CD4-positive, alpha-beta T cell treated with Interleukin-6 at 100 ng/mL for 8 hours (primary cell): Measurements from ENCODE around the gene KLB.
A peak's percentile ranks its signal among the peaks of the same experiment; 100 is the strongest.
"Not testable (repeated sequence)": the region's sequence is repeated elsewhere in the genome, so short reads cannot be mapped to it uniquely, and the experiment has no call there.

Source experiments
- DNase-seq: peaks from one replicate; pipeline ENCODE4 v3.0.0-alpha.2; 2020; ENCODE audit warnings: mixed read lengths, low spot score

KLB gene

GRCh38 chr4:39406763-39407583, at the start of gene KLB:
TSS of gene KLB (plus strand) at chr4:39406930. CDS start at chr4:39406950, 20 bp downstream.
- no peak for DNase-seq

DNA sequence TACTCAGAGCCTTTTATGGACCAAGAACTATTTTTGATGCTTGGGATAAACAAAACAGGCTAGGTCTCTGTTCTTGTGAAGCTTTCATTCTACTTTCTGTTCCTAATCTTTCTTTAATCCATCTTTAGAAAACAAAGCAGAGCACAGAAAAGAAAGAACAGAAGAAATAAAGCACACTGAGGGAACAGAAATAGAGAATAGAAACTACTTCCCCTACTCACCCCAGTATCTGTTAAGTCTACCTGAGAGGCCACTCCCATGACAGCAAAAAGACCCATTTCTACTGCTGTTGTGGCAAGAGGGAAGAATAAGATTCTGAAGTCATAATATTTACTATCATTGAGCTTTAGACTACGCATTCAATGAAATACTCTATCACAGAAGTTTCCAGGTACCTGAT, 49.7 kb upstream of the KLB start:
- DNase-seq = no peak

GRCh38 chr4:39360611-39361010, 46.1 kb upstream of the KLB start:
- DNase-seq = not testable (repeated sequence)

GRCh38 chr4:39362827-39363226, 43.9 kb upstream of the KLB start:
- no peak for DNase-seq

GRCh38 chr4:39363773-39364393, 42.8 kb upstream of the KLB start:
- DNase-seq = no peak

- no peak for DNase-seq
Measured at GRCh38 chr4:39365360-39365759, 41.4 kb upstream of the KLB start.

- peak; percentile 90 for DNase-seq
Measured at GRCh38 chr4:39365830-39366771, 40.6 kb upstream of the KLB start, which contains the start of gene RFC1. TSS of gene RFC1 (minus strand) at chr4:39366362. CDS start at chr4:39366241, 121 bp downstream.

DNA sequence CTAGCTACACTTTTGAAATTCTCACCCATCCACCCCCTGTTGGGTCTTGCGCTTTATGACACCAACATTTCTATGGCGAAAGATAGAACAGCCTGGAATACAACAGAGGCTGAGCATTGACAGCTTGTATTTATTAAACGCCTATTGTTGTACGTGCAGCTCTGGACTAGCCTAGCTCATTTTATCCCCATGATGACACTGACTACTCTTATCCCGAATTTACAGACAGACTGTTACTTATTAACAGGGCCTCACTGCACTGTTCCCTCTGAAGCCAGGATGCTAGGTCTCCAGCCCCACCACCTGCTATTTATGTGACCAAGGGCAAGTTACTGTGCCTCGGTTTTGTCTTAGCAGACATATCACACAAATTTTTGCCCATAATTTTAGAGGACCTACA, 39.6 kb upstream of the KLB start:
- no peak for DNase-seq

DNA sequence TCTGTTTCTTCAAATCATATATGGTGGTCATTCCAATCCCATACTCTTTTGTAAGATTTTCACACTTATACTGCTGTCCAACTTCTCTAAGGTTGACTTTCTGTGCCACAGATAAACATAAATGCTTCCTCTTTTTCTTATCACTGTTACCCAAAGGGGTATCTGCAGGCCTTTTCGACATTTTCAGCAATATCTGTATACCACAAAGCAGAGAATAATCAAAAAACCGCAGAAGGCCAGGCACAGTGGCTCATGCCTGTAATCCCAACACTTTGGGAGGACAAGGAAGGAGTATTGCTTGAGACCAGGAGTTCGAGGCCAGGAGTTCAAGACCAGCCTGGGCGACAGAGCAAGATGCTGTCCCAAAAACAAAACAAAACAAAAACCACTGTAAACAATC, 37.4 kb upstream of the KLB start:
- no peak for DNase-seq

DNA sequence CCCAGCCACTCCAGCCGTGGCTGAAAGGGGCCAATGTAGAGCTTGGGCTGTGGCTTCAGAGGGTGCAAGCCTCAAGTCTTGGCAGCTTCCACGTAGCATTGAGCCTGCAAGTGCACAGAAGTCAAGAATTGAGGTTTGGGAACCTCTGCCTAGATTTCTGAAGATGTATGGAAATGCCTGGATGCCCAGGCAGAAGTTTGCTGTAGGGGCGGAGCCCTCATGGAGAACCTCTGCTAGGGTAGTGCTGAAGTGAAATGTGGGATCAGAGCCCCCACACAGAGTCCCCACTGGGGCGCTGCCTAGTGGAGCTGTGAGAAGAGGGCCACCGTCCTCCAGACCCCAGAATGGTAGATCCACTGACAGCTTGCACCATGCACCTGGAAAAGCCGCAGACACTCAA, 35.5 kb upstream of the KLB start:
- DNase-seq = not testable (repeated sequence)

GRCh38 chr4:39375478-39375877, 31.3 kb upstream of the KLB start:
- no peak for DNase-seq

- DNase-seq = no peak
Measured at GRCh38 chr4:39383690-39384089, 23.0 kb upstream of the KLB start.

GRCh38 chr4:39384563-39384962, 22.2 kb upstream of the KLB start:
- DNase-seq = no peak

GRCh38 chr4:39390603-39391002, 16.1 kb upstream of the KLB start:
- no peak for DNase-seq

DNA sequence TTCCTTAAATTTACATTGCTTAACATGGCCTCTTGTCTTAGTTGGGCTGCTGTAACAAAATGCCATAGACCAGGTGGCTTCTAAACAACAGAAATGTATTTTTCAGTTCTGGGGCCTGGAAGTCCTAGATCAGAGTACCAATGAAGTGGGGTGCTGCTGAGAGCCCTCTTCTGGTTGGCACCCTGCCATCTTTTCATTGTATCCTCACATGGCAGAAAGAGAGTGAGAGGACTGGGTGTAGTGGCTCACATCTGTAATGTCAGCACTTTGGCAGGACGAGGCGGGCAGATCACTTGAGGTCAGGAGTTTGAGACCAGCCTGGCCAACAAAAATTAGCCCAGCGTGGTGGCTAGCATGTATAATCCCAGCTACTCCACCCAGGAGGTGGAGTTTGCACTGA, 12.0 kb upstream of the KLB start:
- no peak for DNase-seq

DNA sequence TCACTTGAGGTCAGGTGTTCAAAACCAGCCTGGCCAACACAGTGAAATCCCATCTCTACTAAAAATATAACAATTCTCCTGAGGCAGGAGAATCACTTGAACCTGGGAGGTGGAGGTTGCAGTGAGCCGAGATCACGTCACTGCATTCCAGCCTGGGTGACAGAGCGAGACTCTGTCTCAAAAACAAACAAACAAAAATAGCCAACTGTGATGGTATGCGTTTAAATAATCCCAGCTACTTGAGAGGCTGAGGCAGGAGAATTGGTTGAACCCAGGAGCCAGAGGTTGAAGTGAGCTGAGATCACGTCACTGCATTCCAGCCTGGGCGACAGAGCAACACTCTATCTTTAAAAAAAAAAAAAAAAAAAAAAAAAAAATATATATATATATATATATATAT, 5.1 kb upstream of the KLB start:
- not testable (repeated sequence) for DNase-seq

DNA sequence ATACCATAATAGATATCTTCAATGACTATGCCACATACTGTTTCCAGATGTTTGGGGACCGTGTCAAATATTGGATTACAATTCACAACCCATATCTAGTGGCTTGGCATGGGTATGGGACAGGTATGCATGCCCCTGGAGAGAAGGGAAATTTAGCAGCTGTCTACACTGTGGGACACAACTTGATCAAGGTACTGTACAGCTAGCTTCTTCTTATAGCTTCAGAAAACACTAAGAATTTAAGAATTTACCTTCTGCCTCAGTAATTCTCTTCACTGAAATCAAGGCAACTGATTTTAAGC, 805 bp downstream of the KLB start:
- DNase-seq = no peak

DNA sequence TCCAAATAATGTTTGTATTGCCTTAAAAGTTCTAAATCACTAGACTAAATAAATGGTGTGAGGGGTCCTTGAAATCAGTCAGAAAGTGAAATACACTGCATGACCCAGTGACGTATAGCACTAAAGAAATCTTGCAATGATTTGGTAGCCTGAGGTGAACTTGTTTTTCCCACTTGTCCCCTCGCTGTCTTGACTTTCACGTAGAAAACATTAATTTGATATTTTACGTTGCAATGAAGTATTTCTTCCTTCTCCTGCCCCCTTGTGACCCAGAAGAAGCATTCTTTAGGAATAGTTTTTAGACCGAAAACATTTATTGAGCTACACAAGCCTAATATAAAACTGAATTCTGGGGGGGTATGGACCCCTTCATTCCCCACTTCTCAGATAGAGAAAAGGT, 3.7 kb downstream of the KLB start:
- DNase-seq = no peak

DNA sequence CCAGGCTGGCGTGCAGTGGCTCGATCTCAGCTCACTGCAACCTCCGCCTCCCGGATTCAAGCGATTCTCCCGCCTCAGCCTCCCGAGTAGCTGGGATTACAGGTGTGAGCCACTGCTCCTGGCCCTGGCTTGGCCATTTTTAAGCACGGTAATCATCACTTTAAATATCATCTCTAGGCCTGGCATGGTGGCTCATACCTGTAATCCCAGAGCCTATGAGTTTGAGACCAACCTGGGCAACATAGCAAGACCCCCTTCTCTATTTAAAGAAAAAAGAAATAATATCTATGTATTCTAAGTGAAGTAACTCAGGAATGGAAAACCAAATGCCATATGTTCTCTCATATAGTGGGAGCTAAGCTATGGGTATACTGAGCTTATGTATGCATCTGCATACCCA, 4.8 kb downstream of the KLB start:
- not testable (repeated sequence) for DNase-seq

DNA sequence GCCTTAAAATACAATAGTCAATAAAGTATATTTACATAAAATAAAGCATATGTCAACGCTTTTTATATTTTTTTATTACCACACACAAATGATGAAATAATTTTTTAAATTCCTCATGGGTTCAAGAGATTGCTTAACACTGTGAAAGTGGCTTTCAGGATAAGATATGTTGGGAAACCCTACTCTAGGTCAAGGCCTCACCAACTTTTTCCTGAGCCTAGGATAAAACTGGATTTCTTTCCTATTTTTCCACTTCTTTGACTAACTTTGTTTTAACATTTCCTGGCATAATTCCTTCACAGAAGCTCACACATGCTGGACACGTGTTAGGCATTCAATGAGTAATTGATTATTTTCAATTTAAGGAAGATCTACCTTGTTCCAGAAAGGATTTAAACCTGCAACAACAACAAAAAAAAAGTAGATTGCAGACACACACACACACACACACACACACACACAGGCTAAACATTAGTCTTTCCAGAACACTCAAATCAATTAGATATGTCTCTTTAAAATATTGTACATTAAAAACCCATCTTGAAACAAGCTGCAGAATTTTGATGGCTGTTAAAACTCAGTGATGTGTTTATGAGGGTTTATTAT, 9.1 kb downstream of the KLB start:
- DNase-seq = no peak

GRCh38 chr4:39422247-39422646, 15.5 kb downstream of the KLB start:
- DNase-seq = no peak

DNA sequence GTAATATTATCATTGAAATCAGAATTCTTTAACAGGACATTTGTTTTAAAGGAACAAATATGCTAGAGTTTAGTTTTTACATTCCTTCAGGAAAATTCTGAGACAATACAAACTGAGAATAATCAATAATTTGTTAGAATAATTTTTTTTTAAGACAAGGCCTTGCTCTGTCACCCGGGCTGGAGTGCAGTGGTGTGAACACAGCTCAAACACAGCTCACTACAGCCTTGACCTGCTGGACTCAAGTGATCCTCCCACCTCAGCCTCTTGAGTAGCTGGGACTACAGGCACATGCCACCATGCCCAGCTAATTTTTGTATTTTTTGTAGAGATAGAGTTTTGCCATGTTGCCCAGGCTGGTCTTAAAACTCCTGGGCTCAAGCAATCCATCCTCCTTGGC, 18.6 kb downstream of the KLB start:
- not testable (repeated sequence) for DNase-seq
